HCT116 (cell line): Measurements from ENCODE around the gene FBXL16. TPM values are rescaled to one million over a fixed set of nuclear protein-coding genes. Genes with fewer than 3 reads are reported as not detected.

Experiments used
- ATAC-seq: fragments of 200-7000 bp; cut with Tn5 transposase; 2 replicates; pipeline ENCODE4 v1.9.1; 2020; ENCODE audit warnings: mild to moderate bottlenecking, moderate library complexity
- BruUV-seq: library from RNA; stranded (reverse); fragments of 400-500 nt; replicated peaks from 2 replicates; lab custom pipeline; 2021; lab: Mats Ljungman, UMichigan
- CTCF ChIA-PET: fragments of 300-600 bp; sonication (Branson Sonifier 250); formaldehyde crosslinking; loops from one replicate; lab custom pipeline; 2021; ENCODE audit warnings: antibody characterized with exemption; lab: Charles Lee
- POLR2A ChIA-PET: fragments of 300-600, 350-600 bp; sonication (Branson Sonifier 250); formaldehyde crosslinking; loops from one replicate; lab custom pipeline; 2021; ENCODE audit warnings: antibody characterized with exemption; lab: Charles Lee
- RAD21 ChIA-PET, 2 experiments: fragments of 300-600 bp; sonication (Branson Sonifier 250); formaldehyde crosslinking; loops; one replicate each; lab custom pipeline; 2023; ENCODE audit warnings: low total read pairs in 2 of 2; ENCODE audit not compliant: uncharacterized antibody in 2 of 2, unreplicated experiment in 2 of 2, low non-redundant PET in 1 of 2; lab: Charles Lee
- DNase-seq: peaks from one replicate; pipeline ENCODE4 v3.0.0-alpha.2; 2010; ENCODE audit warnings: low read depth, low spot score
- H2AFZ ChIP-seq: fragments of 200-600 bp; shearing (Covaris generic), sonication (generic); 2 replicates; pipeline ENCODE4 v1.6.1; 2017; ENCODE audit warnings: low read depth, mixed run types, mixed read lengths, antibody characterized with exemption, low read length; ENCODE audit not compliant: poor library complexity, severe bottlenecking
- H3K27ac ChIP-seq: 2 replicates; pipeline ENCODE4 v1.5.1; 2012; ENCODE audit warnings: low read depth, low read length
- H3K27me3 ChIP-seq: fragments of 200-600 bp; sonication (generic); 2 replicates; pipeline ENCODE4 v1.6.1; 2016; ENCODE audit warnings: mixed run types, low read length, mixed read lengths; ENCODE audit not compliant: insufficient read depth
- H3K36me3 ChIP-seq, 2 experiments: fragments of 200-500 bp in 1 of 2; fragments of 200-600 bp in 1 of 2; sonication (Bioruptor generic) in 1 of 2; sonication (generic) in 1 of 2; 2 replicates each; pipeline versions ENCODE4 v1.5.1 to v1.6.1; 2014 to 2016; ENCODE audit warnings: low read length in 2 of 2, inconsistent platforms in 1 of 2, mixed read lengths in 1 of 2, mixed run types in 1 of 2; ENCODE audit not compliant: insufficient read depth in 2 of 2, control insufficient read depth in 1 of 2
- H3K4me1 ChIP-seq, 2 experiments: fragments of 200-600 bp in 1 of 2; sonication (generic) in 1 of 2; 2 replicates each; pipeline versions ENCODE4 v1.5.1 to v1.6.1; 2012 to 2017; ENCODE audit warnings: low read length in 2 of 2, inconsistent platforms in 1 of 2, mild to moderate bottlenecking in 1 of 2, mixed read lengths in 1 of 2, mixed run types in 1 of 2, moderate library complexity in 1 of 2; ENCODE audit not compliant: insufficient read depth in 2 of 2, control insufficient read depth in 1 of 2
- H3K4me2 ChIP-seq: fragments of 200-600 bp; sonication (generic); 2 replicates; pipeline ENCODE4 v1.6.1; 2017; ENCODE audit warnings: mixed run types, low read length, mixed read lengths
- H3K4me3 ChIP-seq, 2 experiments: fragments of 200-600 bp in 1 of 2; sonication (generic) in 1 of 2; replicated peaks in 1 of 2; 2 replicates each; pipeline ENCODE4 v1.5.1; 2011 to 2016; ENCODE audit warnings: low read length in 2 of 2, control low read depth in 1 of 2, low read depth in 1 of 2, mild to moderate bottlenecking in 1 of 2, mixed read lengths in 1 of 2, mixed run types in 1 of 2
- H3K79me2 ChIP-seq: fragments of 200-600 bp; sonication (generic); 2 replicates; pipeline ENCODE4 v1.6.1; 2017; ENCODE audit warnings: mild to moderate bottlenecking, mixed run types, low read length, moderate library complexity, mixed read lengths; ENCODE audit not compliant: insufficient read depth
- H3K9ac ChIP-seq: fragments of 200-600 bp; sonication (generic); 2 replicates; pipeline ENCODE4 v1.6.1; 2016; ENCODE audit warnings: low read length, mixed read lengths
- H3K9me2 ChIP-seq: fragments of 200-600 bp; sonication (generic), shearing (Covaris generic); 2 replicates; pipeline ENCODE4 v1.6.1; 2017; ENCODE audit warnings: mixed run types, mild to moderate bottlenecking, moderate library complexity; ENCODE audit not compliant: insufficient read depth
- H3K9me3 ChIP-seq, 2 experiments: fragments of 200-500 bp in 1 of 2; fragments of 200-600 bp in 1 of 2; sonication (Bioruptor generic) in 1 of 2; sonication (generic) in 1 of 2; 2 replicates each; pipeline ENCODE4 v1.6.1; 2014 to 2017; ENCODE audit warnings: low read length in 2 of 2, mixed read lengths in 2 of 2, inconsistent platforms in 1 of 2, low read depth in 1 of 2, mild to moderate bottlenecking in 1 of 2, mixed run types in 1 of 2, moderate library complexity in 1 of 2; ENCODE audit not compliant: control insufficient read depth in 1 of 2, insufficient read depth in 1 of 2
- H4K20me1 ChIP-seq: fragments of 200-600 bp; sonication (generic), shearing (Covaris generic); 2 replicates; pipeline ENCODE4 v1.6.1; 2017; ENCODE audit warnings: mixed run types, mild to moderate bottlenecking, moderate library complexity; ENCODE audit not compliant: insufficient read depth
- ATF3 ChIP-seq: IDR thresholded peaks from 2 replicates; pipeline ENCODE4 v1.6.1; 2012
- CEBPB ChIP-seq: IDR thresholded peaks from 2 replicates; pipeline ENCODE4 v1.6.1; 2012; ENCODE audit warnings: low read depth
- CTCF ChIP-seq, 3 experiments: fragments of 200-600 bp in 1 of 3; sonication (generic) in 1 of 3; IDR thresholded peaks in 2 of 3; conservative IDR thresholded peaks in 1 of 3; 2 replicates each; pipeline ENCODE4 v1.5.1; 2012 to 2017; ENCODE audit warnings: low read depth in 2 of 3, low read length in 2 of 3, antibody characterized with exemption in 1 of 3, borderline replicate concordance in 1 of 3, control low read depth in 1 of 3, mild to moderate bottlenecking in 1 of 3, mixed read lengths in 1 of 3, mixed run types in 1 of 3, moderate library complexity in 1 of 3; ENCODE audit not compliant: insufficient read depth in 1 of 3
- EGR1 ChIP-seq: IDR thresholded peaks from 2 replicates; pipeline ENCODE4 v1.6.1; 2012; ENCODE audit warnings: low read depth
- ELF1 ChIP-seq: IDR thresholded peaks from 2 replicates; pipeline ENCODE4 v1.6.1; 2012; ENCODE audit warnings: low read depth, borderline replicate concordance
- EZH2 ChIP-seq: fragments of 200-600 bp; sonication (generic); IDR thresholded peaks from 2 replicates; pipeline ENCODE4 v1.6.1; 2017; ENCODE audit warnings: antibody characterized with exemption, mixed run types
- EZH2phosphoT487 ChIP-seq: fragments of 200-600 bp; IDR thresholded peaks from 2 replicates; pipeline ENCODE4 v1.6.1; 2018; ENCODE audit warnings: antibody characterized with exemption, borderline replicate concordance
- FOSL1 ChIP-seq: IDR thresholded peaks from 2 replicates; pipeline ENCODE4 v1.6.1; 2012; ENCODE audit warnings: low read depth
- JUND ChIP-seq: IDR thresholded peaks from 2 replicates; pipeline ENCODE4 v1.6.1; 2012
- MAX ChIP-seq: IDR thresholded peaks from 2 replicates; pipeline ENCODE4 v1.6.1; 2012
- POLR2A ChIP-seq: IDR thresholded peaks from 2 replicates; pipeline ENCODE4 v1.7.0; 2011; ENCODE audit warnings: borderline replicate concordance; ENCODE audit not compliant: insufficient read depth, insufficient read length; ENCODE audit errors: extremely low read depth
- POLR2AphosphoS5 ChIP-seq: IDR thresholded peaks from 2 replicates; pipeline ENCODE4 v1.6.1; 2011; ENCODE audit warnings: mild to moderate bottlenecking, low read depth, low read length, moderate library complexity
- RAD21 ChIP-seq: IDR thresholded peaks from 2 replicates; pipeline ENCODE4 v1.6.1; 2012; ENCODE audit warnings: low read depth, mild to moderate bottlenecking
- SIN3A ChIP-seq: IDR thresholded peaks from 2 replicates; pipeline ENCODE4 v1.6.1; 2012; ENCODE audit warnings: low read depth
- YY1 ChIP-seq: IDR thresholded peaks from 2 replicates; pipeline ENCODE4 v1.6.1; 2011; ENCODE audit warnings: low read length, low read depth, moderate library complexity, mild to moderate bottlenecking; ENCODE audit not compliant: insufficient replicate concordance; ENCODE audit errors: extremely low read depth
- ZFX ChIP-seq: fragments of 450-650 bp; IDR thresholded peaks from 2 replicates; pipeline ENCODE4 v1.6.1; 2017
- ZNF274 ChIP-seq: fragments of 200-500 bp; sonication (Bioruptor generic); IDR thresholded peaks from 2 replicates; pipeline ENCODE4 v1.6.1; 2014; ENCODE audit warnings: mild to moderate bottlenecking, low read depth, low read length, inconsistent platforms
- intact Hi-C: fragments of 100-400 bp; cut with micrococcal nuclease; formaldehyde crosslinking; loops from 2 replicates; pipeline ENCODE4 v1.10.0; 2022
- total RNA-seq: library from RNA; stranded (reverse); gene quantifications from one replicate; pipeline ENCODE4 v1.2.1, GENCODE V29; 2021; ENCODE audit not compliant: unreplicated experiment
- TF ChIP-seq, protein P1 (sequence below): IDR thresholded peaks from 2 replicates; pipeline ENCODE4 v1.6.1; 2011; ENCODE audit warnings: mild to moderate bottlenecking, low read length, moderate library complexity; ENCODE audit not compliant: insufficient replicate concordance; ENCODE audit errors: extremely low read depth
- TF ChIP-seq, protein P2 (sequence below): IDR thresholded peaks from 2 replicates; pipeline ENCODE4 v1.6.1; 2012; ENCODE audit warnings: low read depth

Gene FBXL16
- total RNA-seq, 1 experiment from 2014 or later: 49.7 TPM

GRCh38 chr16:676913-677312 lies 28.7 kb downstream of the FBXL16 start:
- intact Hi-C loops: no loop called here
- ChIA-PET RAD21 (no interaction called here), POLR2A (no interaction called here), CTCF (no interaction called here)
- H2AFZ ChIP-seq: no peak overlapping the region
- TF ChIP-seq ATF3 (no peak), EZH2 (no peak), SIN3A (no peak), MAX (no peak), POLR2AphosphoS5 (no peak), POLR2A (no peak), YY1 (no peak), CEBPB (no peak), RAD21 (no peak), ZNF274 (no peak), ELF1 (no peak), JUND (no peak), FOSL1 (no peak), EGR1 (no peak), EZH2phosphoT487 (no peak), CTCF (IDR thresholded peaks at IDR 0.05 in 2 of 3, conservative IDR thresholded peaks at IDR 0.05 in 1 of 3; ENCODE audit: borderline replicate concordance in 1 of 3, insufficient read depth in 1 of 3, low read depth in 2 of 3, low read length in 2 of 3) (no peak), ZFX (no peak)
- TF ChIP-seq, protein P1, sequence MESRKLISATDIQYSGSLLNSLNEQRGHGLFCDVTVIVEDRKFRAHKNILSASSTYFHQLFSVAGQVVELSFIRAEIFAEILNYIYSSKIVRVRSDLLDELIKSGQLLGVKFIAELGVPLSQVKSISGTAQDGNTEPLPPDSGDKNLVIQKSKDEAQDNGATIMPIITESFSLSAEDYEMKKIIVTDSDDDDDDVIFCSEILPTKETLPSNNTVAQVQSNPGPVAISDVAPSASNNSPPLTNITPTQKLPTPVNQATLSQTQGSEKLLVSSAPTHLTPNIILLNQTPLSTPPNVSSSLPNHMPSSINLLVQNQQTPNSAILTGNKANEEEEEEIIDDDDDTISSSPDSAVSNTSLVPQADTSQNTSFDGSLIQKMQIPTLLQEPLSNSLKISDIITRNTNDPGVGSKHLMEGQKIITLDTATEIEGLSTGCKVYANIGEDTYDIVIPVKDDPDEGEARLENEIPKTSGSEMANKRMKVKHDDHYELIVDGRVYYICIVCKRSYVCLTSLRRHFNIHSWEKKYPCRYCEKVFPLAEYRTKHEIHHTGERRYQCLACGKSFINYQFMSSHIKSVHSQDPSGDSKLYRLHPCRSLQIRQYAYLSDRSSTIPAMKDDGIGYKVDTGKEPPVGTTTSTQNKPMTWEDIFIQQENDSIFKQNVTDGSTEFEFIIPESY: no peak
- TF ChIP-seq, protein P2, sequence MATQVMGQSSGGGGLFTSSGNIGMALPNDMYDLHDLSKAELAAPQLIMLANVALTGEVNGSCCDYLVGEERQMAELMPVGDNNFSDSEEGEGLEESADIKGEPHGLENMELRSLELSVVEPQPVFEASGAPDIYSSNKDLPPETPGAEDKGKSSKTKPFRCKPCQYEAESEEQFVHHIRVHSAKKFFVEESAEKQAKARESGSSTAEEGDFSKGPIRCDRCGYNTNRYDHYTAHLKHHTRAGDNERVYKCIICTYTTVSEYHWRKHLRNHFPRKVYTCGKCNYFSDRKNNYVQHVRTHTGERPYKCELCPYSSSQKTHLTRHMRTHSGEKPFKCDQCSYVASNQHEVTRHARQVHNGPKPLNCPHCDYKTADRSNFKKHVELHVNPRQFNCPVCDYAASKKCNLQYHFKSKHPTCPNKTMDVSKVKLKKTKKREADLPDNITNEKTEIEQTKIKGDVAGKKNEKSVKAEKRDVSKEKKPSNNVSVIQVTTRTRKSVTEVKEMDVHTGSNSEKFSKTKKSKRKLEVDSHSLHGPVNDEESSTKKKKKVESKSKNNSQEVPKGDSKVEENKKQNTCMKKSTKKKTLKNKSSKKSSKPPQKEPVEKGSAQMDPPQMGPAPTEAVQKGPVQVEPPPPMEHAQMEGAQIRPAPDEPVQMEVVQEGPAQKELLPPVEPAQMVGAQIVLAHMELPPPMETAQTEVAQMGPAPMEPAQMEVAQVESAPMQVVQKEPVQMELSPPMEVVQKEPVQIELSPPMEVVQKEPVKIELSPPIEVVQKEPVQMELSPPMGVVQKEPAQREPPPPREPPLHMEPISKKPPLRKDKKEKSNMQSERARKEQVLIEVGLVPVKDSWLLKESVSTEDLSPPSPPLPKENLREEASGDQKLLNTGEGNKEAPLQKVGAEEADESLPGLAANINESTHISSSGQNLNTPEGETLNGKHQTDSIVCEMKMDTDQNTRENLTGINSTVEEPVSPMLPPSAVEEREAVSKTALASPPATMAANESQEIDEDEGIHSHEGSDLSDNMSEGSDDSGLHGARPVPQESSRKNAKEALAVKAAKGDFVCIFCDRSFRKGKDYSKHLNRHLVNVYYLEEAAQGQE: no peak
- H4K20me1 ChIP-seq: no peaks in the 10 kb centered on the region
- no TSS peak for BruUV-seq
- no peak overlapping the region for H3K4me3 ChIP-seq
- H3K9me3 ChIP-seq: no peaks in the 10 kb centered on the region
- no peak overlapping the region for H3K27ac ChIP-seq
- H3K9ac ChIP-seq: no peak overlapping the region
- peaks cover 2 to 21% of the 10 kb centered on the region in 2 experiments; a peak in 3 of 4 replicates for H3K4me1 ChIP-seq
- H3K79me2 ChIP-seq: peaks cover 14% of the 10 kb centered on the region
- ATAC-seq (no peak), DNase-seq (no peak)
- no peaks in the 10 kb centered on the region for H3K27me3 ChIP-seq
- H3K36me3 ChIP-seq: peaks cover 0 to 14% of the 10 kb centered on the region in 2 experiments; a peak in 3 of 4 replicates
- H3K9me2 ChIP-seq: no peaks in the 10 kb centered on the region
- H3K4me2 ChIP-seq: no peak overlapping the region
